ENCODE results near the gene CGB5.

Gene CGB5

DNA sequence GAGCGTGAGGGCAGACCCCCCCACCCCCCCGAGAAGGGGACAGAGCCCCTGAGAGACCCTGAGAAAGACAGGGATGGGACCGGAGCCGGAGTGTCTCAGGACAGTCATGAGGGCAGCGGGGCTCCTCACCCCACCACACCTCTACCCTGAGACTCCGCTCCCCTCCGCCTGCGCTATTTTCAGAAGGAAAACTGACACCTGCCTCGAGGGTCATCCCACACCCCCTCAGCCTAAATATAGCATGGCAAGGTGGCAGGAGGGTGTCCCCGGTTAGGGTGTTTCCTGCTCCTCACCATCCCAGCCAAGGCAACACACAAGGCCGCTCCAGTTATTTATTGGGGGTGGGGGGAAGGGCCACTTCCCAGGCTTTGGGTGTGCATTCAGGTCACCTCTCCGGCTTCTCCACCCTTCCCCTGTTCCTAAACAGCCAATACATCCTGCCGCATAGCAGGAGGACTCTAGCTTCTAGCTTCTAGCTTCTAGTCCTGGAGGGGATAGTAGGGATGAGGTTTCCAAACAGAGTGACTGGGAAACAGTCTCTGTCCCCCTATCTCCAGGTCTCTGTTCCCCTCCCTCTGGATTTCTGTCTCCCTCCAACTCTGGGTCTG lies 22.4 kb downstream of the CGB5 start:
- no peaks in the 10 kb centered on the region for H3K9me3 ChIP-seq (ENCODE audit: severe bottlenecking)
- DNase-seq (ENCODE audit: low spot score) (no peak), ATAC-seq (ENCODE audit: low read depth) (no peak)
- peaks cover 2% of the 10 kb centered on the region for H3K27me3 ChIP-seq (ENCODE audit: insufficient read depth, poor library complexity, severe bottlenecking)
- no peaks in the 10 kb centered on the region for H3K36me3 ChIP-seq (ENCODE audit: low read depth)
- H3K27ac ChIP-seq (ENCODE audit: poor library complexity, severe bottlenecking), result no peak overlapping the region
- TF ChIP-seq, protein P1, sequence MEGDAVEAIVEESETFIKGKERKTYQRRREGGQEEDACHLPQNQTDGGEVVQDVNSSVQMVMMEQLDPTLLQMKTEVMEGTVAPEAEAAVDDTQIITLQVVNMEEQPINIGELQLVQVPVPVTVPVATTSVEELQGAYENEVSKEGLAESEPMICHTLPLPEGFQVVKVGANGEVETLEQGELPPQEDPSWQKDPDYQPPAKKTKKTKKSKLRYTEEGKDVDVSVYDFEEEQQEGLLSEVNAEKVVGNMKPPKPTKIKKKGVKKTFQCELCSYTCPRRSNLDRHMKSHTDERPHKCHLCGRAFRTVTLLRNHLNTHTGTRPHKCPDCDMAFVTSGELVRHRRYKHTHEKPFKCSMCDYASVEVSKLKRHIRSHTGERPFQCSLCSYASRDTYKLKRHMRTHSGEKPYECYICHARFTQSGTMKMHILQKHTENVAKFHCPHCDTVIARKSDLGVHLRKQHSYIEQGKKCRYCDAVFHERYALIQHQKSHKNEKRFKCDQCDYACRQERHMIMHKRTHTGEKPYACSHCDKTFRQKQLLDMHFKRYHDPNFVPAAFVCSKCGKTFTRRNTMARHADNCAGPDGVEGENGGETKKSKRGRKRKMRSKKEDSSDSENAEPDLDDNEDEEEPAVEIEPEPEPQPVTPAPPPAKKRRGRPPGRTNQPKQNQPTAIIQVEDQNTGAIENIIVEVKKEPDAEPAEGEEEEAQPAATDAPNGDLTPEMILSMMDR (IDR thresholded peaks at IDR 0.05; ENCODE audit: poor library complexity, severe bottlenecking), result no peak
- peaks cover 7% of the 10 kb centered on the region for H3K4me1 ChIP-seq (ENCODE audit: insufficient read depth, poor library complexity, severe bottlenecking)
- no peak overlapping the region for H3K4me3 ChIP-seq (ENCODE audit: severe bottlenecking)

DNA sequence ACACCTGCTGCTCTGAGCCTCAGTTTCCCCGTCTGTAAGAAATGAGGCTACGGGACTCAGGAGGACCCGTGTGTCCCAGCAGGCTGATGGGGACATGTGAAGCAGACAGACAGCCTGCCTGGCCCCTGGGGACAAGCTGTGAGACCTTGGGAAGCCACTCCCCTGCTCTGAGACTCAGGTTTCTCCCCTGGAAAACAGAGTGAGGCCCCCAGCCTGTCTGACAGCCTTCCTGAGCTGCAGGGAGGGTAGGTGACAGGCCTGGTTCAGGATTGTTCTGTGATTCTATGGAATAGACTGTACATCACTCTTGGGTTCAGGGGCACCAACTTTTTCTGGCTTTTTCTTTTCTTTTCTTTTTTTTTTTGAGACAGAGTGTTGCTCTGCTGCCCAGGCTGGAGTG lies 23.9 kb downstream of the CGB5 start:
- Histone ChIP-seq H3K4me1 (ENCODE audit: insufficient read depth, poor library complexity, severe bottlenecking) (peaks cover 7% of the 10 kb centered on the region), H3K36me3 (ENCODE audit: low read depth) (no peaks in the 10 kb centered on the region), H3K27ac (ENCODE audit: poor library complexity, severe bottlenecking) (no peak overlapping the region), H3K4me3 (ENCODE audit: severe bottlenecking) (no peak overlapping the region), H3K27me3 (ENCODE audit: insufficient read depth, poor library complexity, severe bottlenecking) (peaks cover 14% of the 10 kb centered on the region), H3K9me3 (ENCODE audit: severe bottlenecking) (no peaks in the 10 kb centered on the region)
- TF ChIP-seq, protein P1 (IDR thresholded peaks at IDR 0.05; ENCODE audit: poor library complexity, severe bottlenecking), result no peak
- ATAC-seq (ENCODE audit: low read depth) (no peak), DNase-seq (ENCODE audit: low spot score) (no peak)

DNA sequence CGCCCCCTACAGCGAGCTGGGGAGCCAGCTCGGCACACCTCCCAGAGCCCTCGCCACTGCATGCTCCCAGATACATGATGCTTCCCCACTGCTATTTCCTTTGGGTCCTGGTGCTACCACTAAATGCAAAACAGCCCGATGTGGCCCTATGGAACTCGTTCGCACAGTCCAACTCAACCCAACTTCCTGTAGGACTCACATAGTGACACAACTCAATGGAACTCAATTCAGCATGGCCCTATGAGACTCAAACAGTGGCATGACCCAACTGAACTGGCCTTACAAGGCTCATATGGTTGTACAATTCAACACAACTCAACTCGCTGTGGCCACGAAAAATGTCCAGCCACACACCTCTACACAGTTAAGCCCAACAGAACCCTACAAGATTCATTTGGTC lies 25.4 kb downstream of the CGB5 start:
- no peaks in the 10 kb centered on the region for H3K9me3 ChIP-seq (ENCODE audit: severe bottlenecking)
- DNase-seq (ENCODE audit: low spot score) (no peak), ATAC-seq (ENCODE audit: low read depth) (no peak)
- H3K4me3 ChIP-seq (ENCODE audit: severe bottlenecking), result no peak overlapping the region
- TF ChIP-seq, protein P1 (IDR thresholded peaks at IDR 0.05; ENCODE audit: poor library complexity, severe bottlenecking), result no peak
- H3K27ac ChIP-seq (ENCODE audit: poor library complexity, severe bottlenecking), result no peak overlapping the region
- H3K4me1 ChIP-seq (ENCODE audit: insufficient read depth, poor library complexity, severe bottlenecking), result no peaks in the 10 kb centered on the region
- peaks cover 27% of the 10 kb centered on the region for H3K27me3 ChIP-seq (ENCODE audit: insufficient read depth, poor library complexity, severe bottlenecking)
- H3K36me3 ChIP-seq (ENCODE audit: low read depth), result no peaks in the 10 kb centered on the region

DNA sequence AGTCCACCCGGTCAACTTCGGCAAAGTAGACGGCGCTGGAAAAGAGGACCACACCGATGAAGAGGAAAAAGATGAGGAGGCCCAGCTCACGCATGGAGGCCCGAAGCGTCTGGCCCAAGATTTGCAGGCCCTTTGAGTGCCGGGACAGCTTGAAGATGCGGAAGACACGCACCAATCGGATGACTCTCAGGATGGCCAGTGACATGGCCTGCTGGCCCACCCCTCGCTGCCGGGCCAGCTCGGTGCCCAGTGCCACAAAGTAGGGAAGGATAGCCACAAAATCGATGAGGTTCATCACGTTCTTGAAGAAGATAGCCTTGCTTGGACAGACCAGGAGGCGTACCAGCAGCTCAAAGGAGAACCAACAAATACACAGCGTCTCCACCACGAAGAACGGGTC lies 26.8 kb downstream of the CGB5 start:
- Histone ChIP-seq H3K27ac (ENCODE audit: poor library complexity, severe bottlenecking) (no peak overlapping the region), H3K36me3 (ENCODE audit: low read depth) (no peaks in the 10 kb centered on the region), H3K4me1 (ENCODE audit: insufficient read depth, poor library complexity, severe bottlenecking) (peaks cover 3% of the 10 kb centered on the region), H3K4me3 (ENCODE audit: severe bottlenecking) (no peak overlapping the region), H3K27me3 (ENCODE audit: insufficient read depth, poor library complexity, severe bottlenecking) (peaks cover 34% of the 10 kb centered on the region), H3K9me3 (ENCODE audit: severe bottlenecking) (no peaks in the 10 kb centered on the region)
- ATAC-seq (ENCODE audit: low read depth) (no peak), DNase-seq (ENCODE audit: low spot score) (no peak)
- TF ChIP-seq, protein P1 (IDR thresholded peaks at IDR 0.05; ENCODE audit: poor library complexity, severe bottlenecking), result no peak

DNA sequence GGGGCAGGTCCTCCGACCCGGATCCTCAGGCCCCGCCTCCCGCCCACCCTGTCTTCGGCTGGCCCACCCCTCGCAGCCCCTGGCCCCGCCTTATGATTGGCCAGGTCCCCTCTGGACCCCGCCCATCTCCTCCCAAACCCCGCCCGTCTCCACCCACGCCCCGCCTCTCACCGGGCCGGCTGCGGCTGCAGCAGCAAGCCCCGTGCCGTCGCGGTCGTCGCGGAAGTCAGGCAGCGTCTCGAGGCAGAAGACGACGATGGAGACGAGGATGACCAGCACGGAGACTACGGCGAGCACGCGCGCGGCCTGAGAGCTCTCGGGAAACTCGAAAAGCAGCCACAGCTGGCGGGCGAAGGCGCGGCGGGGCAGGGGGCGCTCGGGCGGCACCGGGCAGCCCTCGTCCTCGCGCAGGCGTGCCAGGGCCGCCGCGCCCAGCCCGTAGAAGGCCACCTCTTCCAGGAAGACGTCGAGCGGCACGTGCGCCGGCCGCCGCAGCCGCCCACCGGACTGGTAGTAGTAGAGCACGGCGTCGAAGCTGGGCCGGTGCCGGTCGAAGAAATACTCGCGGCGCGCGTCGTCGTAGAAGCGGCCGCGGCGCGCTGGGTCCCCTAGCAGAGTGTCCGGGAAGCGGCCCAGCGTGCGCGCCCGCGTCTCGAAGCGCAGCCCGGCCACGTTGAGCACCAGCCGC lies 28.4 kb downstream of the CGB5 start:
- H3K9me3 ChIP-seq (ENCODE audit: severe bottlenecking), result no peaks in the 10 kb centered on the region
- peaks cover 3% of the 10 kb centered on the region for H3K4me1 ChIP-seq (ENCODE audit: insufficient read depth, poor library complexity, severe bottlenecking)
- H3K36me3 ChIP-seq (ENCODE audit: low read depth), result no peaks in the 10 kb centered on the region
- DNase-seq (ENCODE audit: low spot score) (no peak), ATAC-seq (ENCODE audit: low read depth) (0 out of 3 replicates have a peak, but pooled peaks have one; percentile 9)
- H3K27ac ChIP-seq (ENCODE audit: poor library complexity, severe bottlenecking), result no peak overlapping the region
- peaks cover 34% of the 10 kb centered on the region for H3K27me3 ChIP-seq (ENCODE audit: insufficient read depth, poor library complexity, severe bottlenecking)
- H3K4me3 ChIP-seq (ENCODE audit: severe bottlenecking), result peak overlapping the region; percentile 14
- TF ChIP-seq, protein P1 (IDR thresholded peaks at IDR 0.05; ENCODE audit: poor library complexity, severe bottlenecking), result no peak

Data from RWPE2 (cell line).